ENCODE results near the gene TOMM7.

DNA sequence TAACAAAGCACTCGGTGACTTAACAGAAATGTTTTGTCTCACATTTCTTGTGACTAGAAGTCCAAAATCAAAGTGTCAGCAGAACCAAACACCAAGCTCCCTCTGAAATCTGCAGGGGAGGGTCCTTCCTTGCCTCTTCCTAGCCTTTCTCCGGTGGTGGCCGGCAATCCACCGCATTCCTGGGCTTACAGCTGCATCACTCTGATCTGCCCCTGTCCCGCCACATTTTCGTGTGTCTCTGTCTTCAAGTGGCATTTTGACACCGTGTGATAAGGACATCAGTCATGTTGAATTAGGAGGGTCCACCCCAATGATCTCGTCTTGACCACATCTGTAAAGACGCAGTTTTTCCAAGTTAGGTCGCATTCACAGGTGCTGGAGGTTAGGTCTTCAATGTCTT is 30.5 kb upstream of the TOMM7 start:
- TF ChIP-seq POLR2A (IDR thresholded peaks at IDR 0.05) (no peak), CTCF (IDR thresholded peaks at IDR 0.05) (no peak)
